GM21528 (cell line): ENCODE results near the gene ELOVL6.

Experiments
- ATAC-seq: cut with Tn5 transposase; IDR thresholded peaks from one replicate; pipeline ENCODE4 v1.9.1; 2021; ENCODE audit warnings: mild to moderate bottlenecking, moderate library complexity; ENCODE audit not compliant: unreplicated experiment, low FRiP score

ELOVL6 gene

DNA sequence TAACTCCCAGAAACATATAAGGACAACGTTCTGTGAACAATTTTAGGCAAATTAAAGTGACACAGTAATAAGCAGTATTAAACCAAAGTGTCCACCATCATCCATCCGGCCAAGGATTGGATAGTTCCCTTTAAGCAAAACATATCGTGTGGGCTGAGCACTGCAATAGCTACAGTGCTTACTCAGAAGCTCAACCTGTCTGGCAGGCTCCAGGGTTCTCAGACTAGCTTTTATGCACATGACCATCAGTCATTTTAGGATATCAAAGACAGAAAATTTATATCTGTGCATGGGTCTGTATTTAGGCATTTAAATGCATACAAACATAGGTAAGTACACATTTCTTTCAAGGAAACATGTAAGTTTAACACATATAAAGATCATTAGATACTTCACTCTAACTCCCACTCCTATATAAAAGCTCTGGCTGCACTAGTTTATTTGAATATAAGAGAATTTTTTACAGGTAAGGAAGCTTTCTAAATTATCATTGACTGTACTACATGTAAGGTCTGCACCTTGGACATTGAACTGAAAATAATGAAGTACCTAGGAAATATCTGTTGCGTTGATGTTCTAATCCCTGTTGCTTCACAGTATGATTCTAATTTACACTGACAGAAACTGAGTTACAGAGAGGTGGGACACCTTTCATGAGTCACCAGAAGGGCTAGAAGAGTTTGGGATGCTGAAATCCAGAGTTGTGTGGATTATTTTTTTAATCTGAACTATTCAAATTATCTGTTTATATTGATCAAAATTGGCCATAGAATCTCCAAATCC is 67.6 kb downstream of the ELOVL6 start:
- no peak for ATAC-seq

GRCh38 chr4:110129544-110129943 is 68.9 kb downstream of the ELOVL6 start:
- no peak for ATAC-seq

DNA sequence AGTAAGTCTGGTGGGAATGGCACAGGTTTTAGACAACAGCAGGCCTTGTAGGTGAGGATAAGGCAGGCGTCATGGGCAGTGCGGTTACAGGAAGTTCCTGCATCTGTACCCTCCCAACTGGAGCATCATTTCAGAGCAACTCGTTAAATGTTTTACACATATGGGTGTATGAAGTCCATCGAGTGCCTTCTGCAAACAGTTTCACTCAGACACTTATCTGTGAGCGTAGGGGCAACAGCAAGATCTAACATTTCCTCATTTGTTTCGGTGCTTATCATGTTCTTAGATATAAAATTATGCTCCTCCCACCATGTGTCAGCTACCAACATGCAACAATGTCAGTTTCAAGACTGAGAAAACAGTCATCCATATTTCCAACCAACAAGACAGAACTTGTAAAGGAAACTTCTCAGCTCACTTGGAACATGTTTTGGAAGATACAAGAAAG is 69.9 kb downstream of the ELOVL6 start:
- no peak for ATAC-seq

- ATAC-seq = no peak
These were observed 70.4 kb downstream of the ELOVL6 start for GRCh38 chr4:110128029-110128428.

DNA sequence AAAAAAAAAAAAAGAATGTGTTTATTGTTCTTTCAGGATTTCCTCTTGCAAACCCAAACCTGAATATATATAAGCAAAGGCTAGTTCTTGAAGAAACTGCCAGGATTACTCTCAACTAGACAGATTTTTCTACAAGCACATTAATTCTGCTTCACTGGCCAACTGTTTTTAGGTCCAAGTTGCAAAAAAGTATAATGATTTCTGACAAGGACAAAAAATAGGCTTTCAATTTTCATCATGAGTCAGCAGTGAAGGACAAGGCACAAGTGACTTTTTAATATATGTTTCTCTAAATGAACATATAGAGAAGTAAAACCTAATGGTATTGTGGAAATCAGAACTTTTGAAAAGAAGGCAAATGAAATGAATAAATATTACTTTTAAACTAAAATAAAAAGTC is 73.7 kb downstream of the ELOVL6 start:
- no peak for ATAC-seq

- ATAC-seq = no peak
These were observed 76.2 kb downstream of the ELOVL6 start for GRCh38 chr4:110122201-110122600.

- ATAC-seq = no peak
These were observed 77.9 kb downstream of the ELOVL6 start for GRCh38 chr4:110120506-110120905.

DNA sequence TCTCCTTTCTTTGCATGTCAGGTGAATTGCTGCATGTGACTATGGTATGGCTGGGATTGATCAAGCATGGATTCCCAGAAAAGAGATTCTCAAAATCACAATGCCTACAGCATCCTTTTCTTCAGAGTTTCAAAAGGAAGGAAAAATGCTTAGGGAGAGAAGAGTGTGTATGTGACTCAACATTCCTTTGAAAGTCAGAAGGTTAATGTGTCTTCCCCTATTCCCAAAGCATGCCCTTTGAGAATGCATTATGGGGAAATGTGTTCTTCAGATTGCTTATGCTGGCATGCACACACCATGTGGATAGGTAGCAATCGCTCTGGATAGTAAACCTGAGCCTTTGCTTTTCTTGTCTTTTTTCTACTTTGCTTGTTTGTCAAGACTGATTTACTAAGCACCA is 78.5 kb downstream of the ELOVL6 start:
- ATAC-seq = no peak

- ATAC-seq = no peak
These were observed 79.1 kb downstream of the ELOVL6 start for GRCh38 chr4:110119337-110119736.

DNA sequence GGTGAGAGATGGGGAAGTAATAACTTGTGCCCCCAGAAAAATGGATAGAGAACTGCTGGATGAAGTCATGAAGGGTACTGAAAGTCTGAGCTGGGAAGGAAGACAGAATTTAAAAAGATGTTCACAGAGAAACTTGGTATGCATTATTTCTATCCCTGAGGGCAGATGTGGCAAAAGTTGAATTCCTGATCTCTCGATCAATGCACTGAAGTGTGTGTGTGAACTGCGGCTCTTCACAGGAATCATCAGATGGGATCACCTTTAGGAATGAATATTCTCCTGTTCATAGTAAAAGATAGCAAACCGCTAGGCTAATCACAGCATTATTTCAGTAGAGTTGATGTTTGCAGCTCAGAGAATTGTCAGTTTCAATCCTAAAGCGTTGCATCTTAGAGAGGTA is 86.4 kb downstream of the ELOVL6 start:
- no peak for ATAC-seq

GRCh38 chr4:110109455-110109854 is 89.0 kb downstream of the ELOVL6 start:
- no peak for ATAC-seq

- no peak for ATAC-seq
These were observed 89.5 kb downstream of the ELOVL6 start for GRCh38 chr4:110108960-110109359.

DNA sequence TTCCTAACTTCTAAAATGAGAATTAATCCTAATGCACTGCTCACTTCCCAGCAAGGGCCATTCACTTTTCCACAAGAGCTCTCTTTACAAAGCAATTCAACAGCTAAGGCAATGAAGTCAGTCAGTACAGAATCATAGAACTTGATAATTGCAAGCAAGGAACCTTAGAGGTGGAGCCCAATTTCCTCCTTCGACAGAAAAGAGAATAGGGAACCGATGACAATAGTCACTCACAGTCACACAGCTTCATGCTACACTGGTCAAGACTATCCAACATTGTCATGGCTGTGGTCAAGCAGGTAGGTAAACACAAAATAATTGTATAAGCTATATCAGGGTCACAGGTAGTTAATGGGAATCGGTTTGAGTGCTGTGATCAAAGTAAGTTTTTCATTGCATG is 90.0 kb downstream of the ELOVL6 start:
- ATAC-seq = peak; percentile 75

DNA sequence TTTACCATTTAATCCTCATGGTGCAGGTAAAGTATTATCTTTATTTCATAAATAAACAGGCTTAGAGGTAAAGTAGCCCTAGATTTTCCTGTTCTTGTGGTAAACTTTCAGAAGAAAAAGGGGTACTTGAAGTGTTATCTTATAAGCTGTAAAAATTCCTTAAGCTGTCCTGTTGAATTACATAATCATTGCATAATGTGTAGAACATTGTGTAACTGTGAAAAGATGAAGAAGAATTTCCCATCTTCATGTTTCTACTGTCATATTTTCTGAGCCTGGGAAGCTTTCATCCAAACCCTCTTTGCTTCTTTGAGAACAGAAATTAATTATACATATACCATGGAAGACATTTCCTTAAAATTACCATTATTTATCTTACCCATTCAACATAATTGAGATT is 90.5 kb downstream of the ELOVL6 start:
- no peak for ATAC-seq

DNA sequence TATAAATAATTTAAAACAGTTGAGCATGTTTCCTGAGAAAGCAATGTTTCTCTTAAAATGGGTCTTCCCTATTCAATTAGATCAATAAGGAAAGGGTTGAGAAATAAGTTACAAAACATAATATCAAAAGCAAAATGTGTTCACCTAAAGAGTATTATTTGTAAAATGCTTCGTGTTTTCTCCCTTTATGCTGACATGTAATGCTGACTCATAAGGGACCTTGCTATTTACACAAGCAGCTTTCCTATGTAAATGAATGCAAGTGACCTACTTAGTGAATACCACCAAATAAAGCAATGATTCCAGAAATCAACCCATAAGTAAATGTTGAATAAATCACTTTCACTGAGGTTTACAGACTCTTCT is 91.5 kb downstream of the ELOVL6 start:
- ATAC-seq = no peak

DNA sequence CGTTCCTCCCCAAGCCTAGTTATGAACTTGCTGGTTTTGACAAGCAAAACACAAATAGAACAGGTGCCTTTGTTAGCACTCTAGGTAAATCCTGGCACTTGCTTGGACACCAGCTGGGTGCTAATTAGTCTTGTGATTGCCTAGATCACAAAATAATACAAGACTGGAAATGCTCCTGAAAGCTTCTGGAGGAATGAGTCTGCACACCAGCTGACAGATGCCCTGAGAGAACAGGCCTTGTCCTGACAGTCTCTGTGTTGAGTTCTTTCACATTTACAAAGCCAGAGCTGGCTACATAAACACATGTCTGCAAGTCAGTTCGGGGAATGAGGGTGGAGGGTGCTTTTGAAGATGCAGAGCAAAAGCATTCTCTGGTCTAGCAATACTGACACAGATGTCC is 93.8 kb downstream of the ELOVL6 start:
- ATAC-seq = no peak

GRCh38 chr4:110099638-110100037 is 98.8 kb downstream of the ELOVL6 start:
- ATAC-seq = no peak

DNA sequence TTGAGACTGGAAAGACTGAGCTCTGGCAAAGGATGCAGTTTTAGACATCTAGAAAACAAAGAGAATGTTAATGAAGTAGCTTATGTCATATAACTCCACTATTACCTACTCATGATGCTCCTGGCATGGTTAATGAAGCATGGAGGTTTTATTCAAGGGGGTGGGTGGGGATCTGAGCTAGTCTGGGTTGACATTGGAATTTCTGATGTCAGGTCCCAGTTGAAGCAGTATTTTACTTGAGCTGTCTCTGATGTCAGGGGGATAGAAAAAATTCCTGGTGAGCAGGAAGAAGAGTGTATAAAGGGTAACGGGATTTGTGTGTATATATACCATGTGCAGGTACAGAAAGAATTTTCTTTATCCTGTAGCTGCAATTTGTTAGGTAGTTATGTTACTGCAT is 102.0 kb downstream of the ELOVL6 start:
- ATAC-seq = no peak

GRCh38 chr4:110092646-110093045 is 105.8 kb downstream of the ELOVL6 start:
- ATAC-seq = no peak

- no peak for ATAC-seq
These were observed 106.8 kb downstream of the ELOVL6 start for GRCh38 chr4:110091434-110092140.

GRCh38 chr4:110088670-110089069 is 109.7 kb downstream of the ELOVL6 start:
- ATAC-seq = peak; percentile 53

- no peak for ATAC-seq
These were observed 111.2 kb downstream of the ELOVL6 start for GRCh38 chr4:110087070-110087708.
